ENCODE measurements around the gene GJA1.

Gene GJA1

DNA sequence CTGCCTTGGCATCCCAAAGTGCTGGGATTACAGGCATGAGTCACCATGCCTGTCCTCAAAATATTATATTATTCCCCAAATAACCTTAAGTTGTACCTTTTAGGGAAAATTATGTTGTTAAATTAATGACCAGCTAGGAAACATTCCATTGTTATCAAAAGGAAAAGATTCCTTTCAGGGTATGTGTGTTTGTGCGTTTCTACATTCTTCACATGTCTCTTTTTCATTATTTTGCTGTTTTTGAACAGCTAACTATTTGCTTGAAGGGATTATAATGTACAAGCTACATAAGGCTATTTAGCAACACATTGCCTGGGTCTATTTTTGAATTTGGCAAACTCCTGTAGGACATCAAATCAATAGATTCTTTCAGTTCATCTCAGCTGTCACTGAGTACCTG lies 57.1 kb downstream of the GJA1 start:
- FAIRE-seq: no peak

GRCh38 chr6:121497970-121498375 lies 62.5 kb downstream of the GJA1 start:
- FAIRE-seq: no peak

DNA sequence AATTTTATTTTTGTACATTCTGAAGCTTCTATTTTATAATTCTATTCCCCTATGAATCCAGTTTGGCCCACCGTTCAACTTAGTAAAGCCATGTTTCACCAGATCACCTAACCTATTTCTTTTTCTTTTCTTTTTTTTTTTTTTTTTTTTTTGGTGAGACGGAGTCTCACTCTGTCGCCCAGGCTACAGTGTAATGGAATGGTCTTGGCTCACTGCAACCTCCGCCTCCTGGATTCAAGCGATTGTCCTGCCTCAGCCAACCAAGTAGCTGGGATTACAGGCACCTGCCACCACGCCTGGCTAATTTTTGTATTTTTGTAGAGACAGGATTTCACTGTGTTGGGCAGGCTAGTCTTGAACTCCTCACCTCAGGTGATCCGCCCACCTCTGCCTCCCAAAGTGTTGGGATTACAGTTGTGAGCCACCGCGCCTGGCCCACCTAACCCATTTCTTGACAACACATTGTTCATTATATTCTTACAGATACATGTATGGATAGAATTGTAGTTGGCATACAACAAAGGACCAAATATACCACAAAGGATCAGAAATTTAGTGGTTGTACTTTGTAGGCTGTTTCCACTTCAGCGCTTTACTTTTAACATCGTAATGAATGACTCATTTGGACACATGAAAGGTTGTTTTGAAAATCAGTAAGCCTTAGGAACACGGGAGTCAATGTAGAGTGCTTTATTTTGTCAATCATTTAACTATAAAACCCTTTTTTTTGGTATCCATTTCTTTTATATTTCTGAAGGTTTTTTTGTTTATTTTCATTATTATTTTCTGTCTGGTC lies 63.2 kb downstream of the GJA1 start:
- no peak for FAIRE-seq
